GM12878 (cell line): ENCODE results near the gene WNT9B. TPM values are rescaled to one million over a fixed set of nuclear protein-coding genes. Genes with fewer than 3 reads are reported as not detected.

Experiments used
- ATAC-seq: fragments of 200-7000 bp; cut with Tn5 transposase; 3 replicates; pipeline ENCODE4 v1.9.1; 2020; ENCODE audit warnings: mild to moderate bottlenecking, moderate library complexity
- BruUV-seq: library from RNA; stranded (reverse); fragments of 400-500 nt; replicated peaks from 2 replicates; lab custom pipeline; 2021; lab: Mats Ljungman, UMichigan
- CTCF ChIA-PET: fragments of 300-600 bp; sonication (Branson Sonifier 250); formaldehyde crosslinking; extraction: SDS; loops from one replicate; lab custom pipeline; 2021; ENCODE audit warnings: inconsistent platforms; lab: Yijun Ruan, JAX
- POLR2A ChIA-PET: fragments of 350-600 bp; formaldehyde crosslinking; extraction: SDS; loops from one replicate; lab custom pipeline; 2021; ENCODE audit warnings: inconsistent platforms; lab: Charles Lee
- RAD21 ChIA-PET: fragments of 300-600 bp; sonication (Branson Sonifier 250); formaldehyde crosslinking; loops from one replicate; lab custom pipeline; 2023; ENCODE audit warnings: antibody characterized with exemption; ENCODE audit not compliant: unreplicated experiment; lab: Charles Lee
- SMC1A ChIA-PET: fragments of 300-600 bp; sonication (Branson Sonifier 250); formaldehyde crosslinking; loops from one replicate; lab custom pipeline; 2023; ENCODE audit not compliant: unreplicated experiment, uncharacterized antibody; lab: Charles Lee
- DNase-seq: peaks from one replicate; pipeline ENCODE4 v3.0.0-alpha.2; 2011; ENCODE audit warnings: low read depth, low spot score
- FAIRE-seq: peaks from 3 replicates; lab custom pipeline; 2011; peaks lifted over from hg19 to GRCh38; lab: Jason Lieb, UNC
- H2AFZ ChIP-seq: 2 replicates; pipeline ENCODE4 v1.6.0; 2011; ENCODE audit warnings: low read depth, low read length, control low read depth; ENCODE audit not compliant: control insufficient read depth
- H3K27ac ChIP-seq: 2 replicates; pipeline ENCODE4 v1.5.1; 2011; ENCODE audit warnings: control low read depth; ENCODE audit not compliant: control insufficient read depth, insufficient read depth
- H3K27me3 ChIP-seq, 2 experiments: replicated peaks in 1 of 2; 2 replicates each; pipeline versions ENCODE4 v1.6.0 to v1.6.1; 2011; ENCODE audit warnings: low read length in 1 of 2; ENCODE audit not compliant: control insufficient read depth in 2 of 2, insufficient read depth in 2 of 2
- H3K36me3 ChIP-seq, 2 experiments: 2 replicates each; pipeline ENCODE4 v1.5.1; 2011; ENCODE audit warnings: low read length in 1 of 2; ENCODE audit not compliant: control insufficient read depth in 2 of 2, insufficient read depth in 2 of 2
- H3K4me1 ChIP-seq: 2 replicates; pipeline ENCODE4 v1.6.1; 2011; ENCODE audit warnings: mild to moderate bottlenecking, low read length, moderate library complexity, mixed read lengths; ENCODE audit not compliant: control insufficient read depth, insufficient read depth
- H3K4me2 ChIP-seq: 2 replicates; pipeline ENCODE4 v1.6.0; 2011; ENCODE audit warnings: control low read depth; ENCODE audit not compliant: control insufficient read depth, insufficient read depth
- H3K4me3 ChIP-seq: fragments of 200-600 bp; sonication (generic); 2 replicates; pipeline ENCODE4 v1.5.1; 2016
- H3K79me2 ChIP-seq: 2 replicates; pipeline ENCODE4 v1.6.0; 2011; ENCODE audit warnings: low read length; ENCODE audit not compliant: control insufficient read depth, insufficient read depth
- H3K9ac ChIP-seq: 2 replicates; pipeline ENCODE4 v1.8.0; 2011; ENCODE audit warnings: low read length, control low read depth, mixed read lengths; ENCODE audit not compliant: control insufficient read depth, insufficient read depth
- H3K9me3 ChIP-seq: replicated peaks from 3 replicates; pipeline ENCODE4 v1.5.1; 2011; ENCODE audit warnings: mild to moderate bottlenecking, low read length; ENCODE audit not compliant: control insufficient read depth, insufficient read depth
- H4K20me1 ChIP-seq: 2 replicates; pipeline ENCODE4 v1.6.0; 2011; ENCODE audit not compliant: control insufficient read depth, insufficient read depth
- ASH2L ChIP-seq: fragments of 300-600, 200-600 bp; sonication (generic); IDR thresholded peaks from 2 replicates; pipeline ENCODE4 v1.6.1; 2017; ENCODE audit warnings: low read depth, mild to moderate bottlenecking, borderline replicate concordance
- CREM ChIP-seq: IDR thresholded peaks from 2 replicates; pipeline ENCODE4 v1.6.1; 2014; ENCODE audit warnings: antibody characterized with exemption, low read depth
- CUX1 ChIP-seq: IDR thresholded peaks from 2 replicates; pipeline ENCODE4 v1.6.1; 2012; ENCODE audit warnings: improper control_type of control experiment, low read depth, low read length; ENCODE audit not compliant: insufficient replicate concordance
- EED ChIP-seq: sonication (generic); IDR thresholded peaks from 2 replicates; pipeline ENCODE4 v1.6.1; 2016; ENCODE audit warnings: antibody characterized with exemption, low read depth
- EGR1 ChIP-seq, 2 experiments: IDR thresholded peaks; 1 replicate in 1 of 2; 2 replicates in 1 of 2; pipeline ENCODE4 v1.6.1; 2011 to 2012; ENCODE audit warnings: low read depth in 2 of 2, low read length in 2 of 2, borderline replicate concordance in 1 of 2, mild to moderate bottlenecking in 1 of 2, moderate library complexity in 1 of 2
- GATAD2B ChIP-seq: fragments of 450-650 bp; conservative IDR thresholded peaks from 2 replicates; pipeline ENCODE4 v1.6.1; 2017; ENCODE audit warnings: low read depth, mild to moderate bottlenecking, moderate library complexity
- HCFC1 ChIP-seq: fragments of 150-350 bp; IDR thresholded peaks from 2 replicates; pipeline ENCODE4 v1.6.1; 2014; ENCODE audit warnings: low read length
- HDAC6 ChIP-seq: fragments of 200-600 bp; sonication (generic); IDR thresholded peaks from one replicate; pipeline ENCODE4 v1.8.0; 2017; ENCODE audit warnings: antibody characterized with exemption; ENCODE audit not compliant: unreplicated experiment
- IKZF2 ChIP-seq, 2 experiments: fragments of 450-650 bp; IDR thresholded peaks; 2 replicates each; pipeline ENCODE4 v1.6.1; 2017; ENCODE audit warnings: mild to moderate bottlenecking in 2 of 2, moderate library complexity in 2 of 2
- NFXL1 ChIP-seq: fragments of 450-650 bp; IDR thresholded peaks from 2 replicates; pipeline ENCODE4 v1.6.1; 2017; ENCODE audit warnings: antibody characterized with exemption, mild to moderate bottlenecking, borderline replicate concordance
- NKRF ChIP-seq: fragments of 450-650 bp; conservative IDR thresholded peaks from 2 replicates; pipeline ENCODE4 v1.6.1; 2017; ENCODE audit warnings: mild to moderate bottlenecking, moderate library complexity
- NRF1 ChIP-seq: conservative IDR thresholded peaks from 2 replicates; pipeline ENCODE4 v1.6.1; 2011; ENCODE audit warnings: mild to moderate bottlenecking, low read depth, low read length, improper control_type of control experiment
- PAX8 ChIP-seq: fragments of 450-650 bp; IDR thresholded peaks from 2 replicates; pipeline ENCODE4 v1.6.1; 2017; ENCODE audit warnings: mild to moderate bottlenecking, moderate library complexity
- POLR2AphosphoS5 ChIP-seq: IDR thresholded peaks from 2 replicates; pipeline ENCODE4 v1.6.1; 2011; ENCODE audit warnings: mild to moderate bottlenecking, low read length, inconsistent platforms
- SMAD1 ChIP-seq: fragments of 450-650 bp; IDR thresholded peaks from 2 replicates; pipeline ENCODE4 v1.6.1; 2018; ENCODE audit warnings: mild to moderate bottlenecking, low read depth; ENCODE audit not compliant: partially characterized antibody
- ZSCAN29 ChIP-seq: fragments of 450-650 bp; IDR thresholded peaks from 2 replicates; pipeline ENCODE4 v1.6.1; 2017; ENCODE audit warnings: mild to moderate bottlenecking, moderate library complexity
- WGBS: methylation state at CpG from one replicate; pipeline ENCODE4 v1.1.6; 2016; ENCODE audit warnings: low lambda C conversion rate; ENCODE audit not compliant: insufficient replicate concordance, insufficient coverage; ENCODE audit errors: missing lambda C conversion rate; 5-methylcytosine and 5-hydroxymethylcytosine counted together
- in situ Hi-C: fragments of 300-500 bp; cut with MboI; formaldehyde crosslinking; loops from 9 replicates; pipeline ENCODE4 v1.14.3; 2018; ENCODE audit warnings: mixed read lengths
- intact Hi-C: fragments of 100-400 bp; cut with micrococcal nuclease; formaldehyde crosslinking; loops from one replicate; pipeline ENCODE4 v1.14.2; 2022; ENCODE audit not compliant: unreplicated experiment
- polyA plus RNA-seq, 11 experiments: library from polyadenylated mRNA; depleted of rRNA in 4 of 11; unstranded in 6 of 11; stranded (reverse) in 5 of 11; fragments of >200 nt; fragmentation: Nextera tagmentation in 4 of 11; fragmentation: Illumina TruSeq in 1 of 11; extraction: Ambion mirVana in 4 of 11; extraction: Trizol in 1 of 11; gene quantifications; 1 replicate in 1 of 11; 2 replicates in 10 of 11; pipeline versions ENCODE4 v1.2.1 to v1.2.3, GENCODE V29; 2011 to 2016; ENCODE audit warnings: inconsistent platforms in 2 of 11, missing spikeins in 2 of 11, low read depth in 1 of 11
- total RNA-seq, 4 experiments: library from RNA; depleted of rRNA in 3 of 4; stranded (reverse); fragments of >200 nt in 3 of 4; fragmentation: Illumina TruSeq in 1 of 4; extraction: Trizol in 1 of 4; gene quantifications; 2 replicates each; pipeline versions ENCODE4 v1.2.1 to v1.2.3, GENCODE V29; 2013 to 2021

Gene WNT9B
- total and polyA plus RNA-seq, 10 of the 15 experiments (the other 5 are each of a cell fraction or from before 2014, with no cell fraction given) = not detected

GRCh38 chr17:46834846-46835245 lies 16.5 kb upstream of the WNT9B start:
- Histone ChIP-seq H2AFZ (no peak overlapping the region), H3K9me3 (no peaks in the 10 kb centered on the region), H3K4me2 (no peak overlapping the region), H3K9ac (no peak overlapping the region), H3K79me2 (no peaks in the 10 kb centered on the region), H3K27me3 (no peaks in the 10 kb centered on the region), H3K27ac (no peak overlapping the region), H3K36me3 (no peaks in the 10 kb centered on the region), H3K4me3 (no peak overlapping the region), H4K20me1 (no peaks in the 10 kb centered on the region), H3K4me1 (no peaks in the 10 kb centered on the region)
- BruUV-seq = no TSS peak
- ATAC-seq = no peak
- WGBS = 20% methylated on average over 3 of the region's 3 CpGs
- in situ Hi-C loops = loop anchor here (10.0 kb wide), 1 partner anchor 580 kb away; no protein-coding TSS in a partner anchor
- POLR2A ChIA-PET = no interaction called here
- SMC1A ChIA-PET = no interaction called here
- intact Hi-C loops = no loop called here
- RAD21 ChIA-PET = no interaction called here
- CTCF ChIA-PET = interaction anchor here (0.7 to 3.0 kb wide), 8 partner anchors 12 to 244 kb away, joined by 3 to 10 read pairs (median 3); no protein-coding TSS in a partner anchor
- DNase-seq = no peak
- FAIRE-seq = no peak
- no peak for TF ChIP-seq NKRF
- TF ChIP-seq ASH2L = no peak
- no peak for TF ChIP-seq EED
- no peak for TF ChIP-seq EGR1 (IDR thresholded peaks at IDR 0.05; ENCODE audit: borderline replicate concordance in 1 of 2, low read depth in 2 of 2, low read length in 2 of 2)
- no peak for TF ChIP-seq NRF1
- no peak for TF ChIP-seq POLR2AphosphoS5
- no peak for TF ChIP-seq CUX1
- TF ChIP-seq NFXL1 = no peak
- TF ChIP-seq HDAC6 = no peak
- no peak for TF ChIP-seq PAX8
- no peak for TF ChIP-seq GATAD2B
- no peak for TF ChIP-seq IKZF2 (IDR thresholded peaks at IDR 0.05)
- no peak for TF ChIP-seq HCFC1
- no peak for TF ChIP-seq CREM
- no peak for TF ChIP-seq SMAD1
- no peak for TF ChIP-seq ZSCAN29
